Raji (cell line): ENCODE data around the gene ARMC9.

Source experiments
- POLR2A ChIP-seq: IDR thresholded peaks from 2 replicates; pipeline ENCODE4 v1.6.1; 2011; ENCODE audit warnings: low read depth, low read length, control low read depth; ENCODE audit not compliant: insufficient read depth

ARMC9 gene

GRCh38 chr2:231399853-231400680 is 201.6 kb downstream of the ARMC9 start:
- TF ChIP-seq POLR2A = no peak

- TF ChIP-seq POLR2A = no peak
Observed at GRCh38 chr2:231409776-231410175, 211.3 kb downstream of the ARMC9 start.

- no peak for TF ChIP-seq POLR2A
Observed at GRCh38 chr2:231410293-231411004, 212.0 kb downstream of the ARMC9 start.

DNA sequence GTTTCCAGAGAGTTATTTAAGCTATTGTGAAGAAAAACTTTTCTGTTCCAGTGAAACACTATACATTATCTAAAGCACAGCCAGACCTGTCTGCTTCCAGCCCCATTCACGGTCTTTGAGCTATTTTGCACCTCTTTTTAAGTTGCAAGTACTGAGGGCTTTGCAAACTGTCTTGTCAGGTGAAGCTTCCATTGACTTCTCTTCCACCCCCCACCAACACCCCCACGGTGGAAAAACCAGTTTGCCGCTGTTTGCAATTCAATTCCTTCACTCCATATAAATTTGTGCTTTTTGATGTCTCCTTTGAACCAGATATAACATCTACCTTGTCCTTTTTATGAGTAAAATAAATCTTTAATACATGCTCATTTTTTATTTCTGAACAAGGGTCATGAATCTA is 212.8 kb downstream of the ARMC9 start:
- no peak for TF ChIP-seq POLR2A

DNA sequence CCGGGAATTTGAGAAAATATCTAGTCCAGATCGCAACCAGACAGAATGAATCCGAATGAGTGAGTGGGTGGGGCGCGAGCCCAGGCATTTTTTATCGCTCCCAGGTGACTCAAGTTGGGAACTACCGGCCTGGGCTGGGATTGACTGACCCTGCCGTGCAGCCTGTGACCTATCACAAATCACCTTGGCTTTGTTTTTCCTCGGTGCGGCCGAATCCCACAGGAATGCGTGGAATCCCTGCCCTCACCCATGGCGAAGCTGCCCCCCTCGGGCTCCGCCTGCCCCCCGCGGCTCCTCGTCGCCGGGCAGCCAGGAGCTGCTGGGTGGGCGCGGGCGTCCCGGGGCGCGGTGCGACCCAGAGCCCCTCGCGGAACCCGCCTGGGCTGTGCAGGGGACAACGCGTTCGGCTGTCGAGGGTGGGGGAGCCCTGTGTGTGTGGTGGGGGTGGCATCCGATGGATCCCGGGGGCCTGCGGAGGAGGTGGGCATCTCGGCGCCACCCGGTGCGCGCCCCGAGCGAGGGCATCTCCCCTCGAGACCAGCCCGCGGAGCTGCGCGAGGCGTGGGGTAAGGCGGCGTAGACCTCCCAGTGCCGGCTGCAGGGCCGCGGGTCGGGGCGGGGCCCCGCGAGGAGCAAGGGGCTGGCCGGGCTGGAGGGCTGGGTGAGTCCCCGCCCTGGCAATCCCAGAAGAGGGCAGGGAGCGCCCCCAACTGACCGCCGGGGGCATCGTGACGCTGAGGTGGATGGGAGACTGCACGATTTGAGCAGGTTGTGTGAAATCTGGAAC is 213.6 kb downstream of the ARMC9 start:
- 0 out of 2 replicates have a peak, but pooled peaks have one; percentile 28 for TF ChIP-seq POLR2A

DNA sequence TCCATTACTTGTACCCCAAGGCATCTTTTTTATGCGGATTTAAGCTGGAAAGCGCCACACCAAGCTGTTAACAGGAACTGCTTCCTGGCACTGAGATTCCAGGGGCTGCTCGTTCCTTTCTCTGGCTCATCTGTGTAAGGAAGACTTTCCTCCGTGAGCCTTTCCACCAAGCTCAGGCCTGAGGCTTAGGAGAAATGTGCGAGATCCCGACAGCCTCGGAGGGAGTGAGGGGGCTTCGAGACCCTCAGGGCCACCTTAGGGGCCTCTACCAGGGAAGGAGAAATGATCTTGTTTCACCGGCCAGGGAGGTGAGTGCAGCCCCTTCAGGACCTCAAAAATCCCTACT is 214.2 kb downstream of the ARMC9 start:
- TF ChIP-seq POLR2A = no peak

DNA sequence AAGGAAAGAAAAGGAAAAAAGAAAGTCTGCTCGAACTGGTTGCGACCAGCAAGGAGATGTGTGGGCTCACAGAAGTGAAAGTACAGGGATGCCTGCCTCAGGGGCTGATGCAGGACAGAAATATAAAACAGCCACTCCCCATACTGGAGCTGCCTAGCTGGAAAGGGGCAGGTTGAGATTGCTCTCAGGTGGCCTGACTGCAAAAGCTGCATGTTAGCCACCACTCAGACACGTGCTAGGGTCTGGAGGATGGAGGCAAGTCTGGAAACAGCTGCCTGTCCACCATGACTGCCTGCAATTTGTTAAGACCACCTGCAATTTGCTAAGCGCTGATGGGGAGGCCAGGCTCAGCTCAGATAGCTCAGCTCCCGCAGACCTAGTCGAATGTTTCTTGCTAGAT is 215.0 kb downstream of the ARMC9 start:
- no peak for TF ChIP-seq POLR2A

GRCh38 chr2:231413921-231414476 is 215.6 kb downstream of the ARMC9 start:
- no peak for TF ChIP-seq POLR2A

DNA sequence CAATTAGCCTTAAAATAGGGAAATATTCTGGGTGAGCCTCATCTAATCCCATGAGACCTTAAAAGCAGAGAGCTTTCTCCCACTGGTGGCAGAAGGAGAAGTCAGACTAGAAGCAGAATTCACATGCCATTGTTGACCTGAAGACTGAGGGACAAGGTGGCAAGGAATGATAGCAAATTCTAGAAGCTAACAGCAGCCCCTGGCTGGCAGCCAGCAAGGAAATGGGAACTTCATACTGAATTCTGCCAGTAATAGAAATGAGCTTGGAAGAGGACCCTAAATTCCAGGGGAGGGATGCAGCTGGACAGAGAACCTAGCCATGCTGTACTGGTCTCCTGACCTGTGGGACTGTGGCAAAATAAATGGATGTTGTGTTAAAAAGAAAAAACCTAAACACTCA is 216.6 kb downstream of the ARMC9 start:
- no peak for TF ChIP-seq POLR2A

GRCh38 chr2:231418820-231419640 is 220.6 kb downstream of the ARMC9 start:
- TF ChIP-seq POLR2A = no peak

- TF ChIP-seq POLR2A = no peak
Observed at GRCh38 chr2:231421051-231421580, 222.7 kb downstream of the ARMC9 start.

- TF ChIP-seq POLR2A = no peak
Observed at GRCh38 chr2:231422056-231422455, 223.6 kb downstream of the ARMC9 start.

DNA sequence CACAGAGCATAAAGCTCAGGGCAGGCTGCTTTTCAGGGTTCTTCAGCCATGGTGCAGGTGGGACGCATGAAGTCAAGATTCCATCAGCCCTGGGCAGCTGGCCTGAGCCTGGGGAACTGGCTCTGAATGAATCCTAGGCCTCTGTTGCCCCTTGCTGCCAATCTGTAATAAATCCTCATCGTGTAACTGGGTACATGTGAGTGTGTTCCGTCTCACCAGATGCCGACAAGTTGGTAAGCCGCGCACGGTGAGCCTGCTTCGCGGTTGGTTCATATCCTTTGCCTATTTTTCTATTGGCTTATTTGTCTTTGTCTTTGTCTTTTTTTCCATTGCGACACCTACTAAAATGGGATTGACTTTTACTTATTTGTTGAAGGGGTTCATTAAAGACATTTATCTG is 224.7 kb downstream of the ARMC9 start:
- TF ChIP-seq POLR2A = no peak
